Measurements from ENCODE around the gene TBPL1. TPM values are rescaled to one million over a fixed set of nuclear protein-coding genes. Genes with fewer than 3 reads are reported as not detected.

Gene TBPL1
- total RNA-seq, result 1 to 10 TPM in 3 of 4 donors, not detected in 1; 4.8 to 10.0 (median 4.9) TPM

DNA sequence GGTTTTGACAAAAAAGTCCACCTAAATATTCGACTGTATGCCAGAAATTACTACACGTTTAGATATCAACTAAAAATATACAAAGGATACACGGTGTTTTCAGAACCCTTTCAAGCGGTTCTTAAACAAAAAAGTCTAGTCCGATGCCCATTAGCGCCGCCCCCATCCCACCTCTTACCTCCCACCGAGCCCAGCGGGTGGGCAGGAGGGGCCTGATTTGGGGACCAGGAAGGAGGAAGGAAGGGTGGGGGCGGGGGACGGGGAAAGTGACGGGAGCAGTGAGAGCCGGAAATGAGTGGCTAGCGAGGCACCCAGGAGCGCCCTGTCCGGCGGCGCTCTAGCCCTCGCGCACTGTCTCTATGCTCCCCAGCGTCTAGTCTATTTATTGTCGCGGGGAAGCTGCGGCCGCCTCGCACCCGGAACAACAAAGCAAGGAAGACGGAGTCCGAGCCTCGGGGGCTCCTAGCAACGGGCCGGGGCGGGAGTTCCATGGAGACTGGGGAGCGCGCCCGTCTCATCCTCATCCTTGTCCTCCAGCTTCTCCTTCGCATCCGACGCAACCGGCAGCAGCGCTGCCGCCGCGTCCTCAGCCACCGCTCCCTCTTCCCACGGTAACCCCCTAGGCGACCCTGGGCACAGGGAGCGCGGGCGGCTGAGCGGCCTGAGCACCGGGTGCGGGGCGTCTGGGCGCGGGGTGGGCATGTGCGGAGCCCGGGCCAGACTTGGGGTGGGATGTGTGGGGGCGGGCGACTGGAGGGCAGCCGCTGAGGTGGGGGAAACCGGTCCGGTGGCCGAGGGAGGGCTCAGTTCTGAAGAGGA, at the start of gene TBPL1:
Gene TBPL1 (plus strand): TSS at position 410 of the 819 bp plus-strand sequence. CDS start 26,902 bp downstream, outside the sequence.
- H3K36me3 ChIP-seq, result no peaks in the 10 kb centered on the region
- peaks cover 12 to 28% (median 17%) of the 10 kb centered on the region in 4 donors for H3K4me1 ChIP-seq
- WGBS, 2 donors (ENCODE audit: low coverage in 1 of 2), result 0 to 4% methylated on average over 4 to 63 of the region's 64 CpGs
- peak; percentile 95 for DNase-seq
- no peaks in the 10 kb centered on the region for H3K27me3 ChIP-seq
- H3K9me3 ChIP-seq, result no peaks in the 10 kb centered on the region
- peak within 1 kb of the TSS; percentile 92 to 95 (median 94) for H3K27ac ChIP-seq
- in situ Hi-C loops (cut with MboI; ENCODE audit: low pct_ligation_motif_present in 1 of 4, low pct_unique_long_range_greater_than_20kb in 1 of 4, low sequenced_read_pairs in 3 of 4) (no loop called here), intact Hi-C loops (cut with DNase I; ENCODE audit: low total_unique reads) (loop anchor here (10.0 kb wide), 1 partner anchor 1148 kb away; no protein-coding TSS in a partner anchor)
- peak within 1 kb of the TSS; percentile 67 to 99 (median 90) for H3K4me3 ChIP-seq
- TF ChIP-seq POLR2AphosphoS5 (IDR thresholded peaks at IDR 0.05) (peak; percentile 75 to 91 (median 90)), POLR2A (IDR thresholded peaks at IDR 0.05) (peak; percentile 76), EP300 (IDR thresholded peaks at IDR 0.05; ENCODE audit: low read depth) (no peak)
- TF ChIP-seq, protein P1, sequence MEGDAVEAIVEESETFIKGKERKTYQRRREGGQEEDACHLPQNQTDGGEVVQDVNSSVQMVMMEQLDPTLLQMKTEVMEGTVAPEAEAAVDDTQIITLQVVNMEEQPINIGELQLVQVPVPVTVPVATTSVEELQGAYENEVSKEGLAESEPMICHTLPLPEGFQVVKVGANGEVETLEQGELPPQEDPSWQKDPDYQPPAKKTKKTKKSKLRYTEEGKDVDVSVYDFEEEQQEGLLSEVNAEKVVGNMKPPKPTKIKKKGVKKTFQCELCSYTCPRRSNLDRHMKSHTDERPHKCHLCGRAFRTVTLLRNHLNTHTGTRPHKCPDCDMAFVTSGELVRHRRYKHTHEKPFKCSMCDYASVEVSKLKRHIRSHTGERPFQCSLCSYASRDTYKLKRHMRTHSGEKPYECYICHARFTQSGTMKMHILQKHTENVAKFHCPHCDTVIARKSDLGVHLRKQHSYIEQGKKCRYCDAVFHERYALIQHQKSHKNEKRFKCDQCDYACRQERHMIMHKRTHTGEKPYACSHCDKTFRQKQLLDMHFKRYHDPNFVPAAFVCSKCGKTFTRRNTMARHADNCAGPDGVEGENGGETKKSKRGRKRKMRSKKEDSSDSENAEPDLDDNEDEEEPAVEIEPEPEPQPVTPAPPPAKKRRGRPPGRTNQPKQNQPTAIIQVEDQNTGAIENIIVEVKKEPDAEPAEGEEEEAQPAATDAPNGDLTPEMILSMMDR (IDR thresholded peaks at IDR 0.05), result no peak

DNA sequence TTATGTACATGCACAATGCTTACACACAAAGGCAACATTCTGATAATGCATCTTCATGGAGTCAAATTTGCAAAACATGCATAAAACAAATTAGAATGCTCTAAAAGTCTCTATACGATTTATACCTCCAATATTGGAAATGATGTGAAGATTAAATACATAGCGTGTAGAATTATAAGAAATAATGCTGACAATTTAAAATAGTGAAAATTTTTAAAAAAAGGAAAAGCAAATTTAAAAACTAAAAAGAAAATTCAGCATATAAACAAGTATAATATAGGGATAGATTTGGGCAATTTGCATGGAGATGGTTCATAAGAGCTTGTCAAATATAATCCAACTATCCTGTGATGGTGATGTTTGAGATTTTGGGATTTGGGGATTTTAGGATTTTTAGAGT, 49.2 kb upstream of the TBPL1 start:
- Histone ChIP-seq H3K27me3 (peaks cover 30% of the 10 kb centered on the region), H3K36me3 (no peaks in the 10 kb centered on the region), H3K4me3 (no peak overlapping the region), H3K4me1 (no peaks in the 10 kb centered on the region), H3K9me3 (no peaks in the 10 kb centered on the region), H3K27ac (no peak overlapping the region)
- TF ChIP-seq POLR2A (IDR thresholded peaks at IDR 0.05) (no peak), EP300 (IDR thresholded peaks at IDR 0.05; ENCODE audit: low read depth) (no peak), POLR2AphosphoS5 (IDR thresholded peaks at IDR 0.05) (no peak)
- TF ChIP-seq, protein P1 (IDR thresholded peaks at IDR 0.05), result no peak
- in situ Hi-C loops (cut with MboI; ENCODE audit: low pct_ligation_motif_present in 1 of 4, low pct_unique_long_range_greater_than_20kb in 1 of 4, low sequenced_read_pairs in 3 of 4) (loop anchor here in 2 of 4 donors (25.0 kb wide), 2 partner anchors 342 to 717 kb away; no protein-coding TSS in a partner anchor), intact Hi-C loops (cut with DNase I; ENCODE audit: low total_unique reads) (no loop called here)
- whole genome bisulfite sequencing, 2 donors (ENCODE audit: low coverage in 1 of 2), result 89 to 93% methylated on average over 2 of the region's 2 CpGs
- no peak for DNase-seq

DNA sequence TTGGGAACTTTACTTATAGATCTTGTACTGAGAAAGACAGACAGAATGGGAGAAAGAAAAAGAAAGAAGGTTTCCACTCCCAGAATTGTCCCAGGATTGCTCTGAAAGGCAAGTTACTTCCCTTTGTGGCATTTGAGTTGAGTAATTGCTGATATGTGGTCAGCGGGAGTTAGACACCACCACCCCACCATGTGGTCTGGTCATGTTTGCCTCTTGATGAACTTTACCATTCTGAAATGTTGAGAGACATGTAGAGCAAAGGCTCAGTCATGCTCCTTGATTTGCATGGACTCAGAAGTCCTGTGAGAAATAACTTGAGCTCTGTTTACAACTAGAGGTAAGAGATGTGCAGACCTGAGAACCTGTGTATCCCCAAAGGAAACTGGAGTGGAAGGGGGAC, 47.0 kb upstream of the TBPL1 start:
- Histone ChIP-seq H3K4me1 (no peaks in the 10 kb centered on the region), H3K27ac (no peak overlapping the region), H3K4me3 (no peak overlapping the region), H3K9me3 (no peaks in the 10 kb centered on the region), H3K36me3 (no peaks in the 10 kb centered on the region), H3K27me3 (peaks cover 38% of the 10 kb centered on the region)
- WGBS, 2 donors (ENCODE audit: low coverage in 1 of 2), result 20 to 68% methylated on average over 1 of the region's 1 CpG
- TF ChIP-seq POLR2AphosphoS5 (IDR thresholded peaks at IDR 0.05), result no peak
- DNase-seq, result no peak
- intact Hi-C loops (cut with DNase I; ENCODE audit: low total_unique reads), result no loop called here
- in situ Hi-C loops (cut with MboI; ENCODE audit: low pct_ligation_motif_present in 1 of 4, low pct_unique_long_range_greater_than_20kb in 1 of 4, low sequenced_read_pairs in 3 of 4), result loop anchor here in 2 of 4 donors (25.0 kb wide), 2 partner anchors 344 to 719 kb away; no protein-coding TSS in a partner anchor

DNA sequence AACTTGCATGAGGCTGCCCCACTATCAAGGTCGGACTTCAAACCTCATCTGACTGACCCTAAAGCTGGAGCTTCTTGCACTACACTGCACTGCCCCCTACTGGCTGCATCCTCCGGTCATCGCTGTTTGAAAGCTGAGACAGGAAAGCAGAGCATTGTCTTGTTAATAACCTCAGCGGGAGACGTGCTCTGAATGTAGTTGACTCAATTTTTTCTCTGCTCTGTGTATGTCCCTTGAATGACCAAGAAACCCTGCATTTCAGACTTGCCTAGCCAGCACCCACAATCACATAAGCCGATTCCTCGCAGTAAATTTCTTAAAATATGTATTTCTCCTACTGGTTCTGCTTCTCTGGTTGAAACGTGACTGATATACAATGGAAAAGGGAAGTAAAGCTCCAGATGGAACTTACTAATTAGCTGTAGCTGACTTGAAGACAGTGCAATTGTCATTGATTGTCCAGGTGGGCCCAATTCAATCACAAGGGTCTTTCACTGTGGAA, 36.3 kb upstream of the TBPL1 start:
- Histone ChIP-seq H3K27me3 (peaks cover 15% of the 10 kb centered on the region), H3K4me3 (no peak overlapping the region), H3K27ac (peak overlapping the region in 1 of 4 donors; percentile 35), H3K4me1 (peaks cover 0 to 4% (median 0%) of the 10 kb centered on the region in 4 donors), H3K36me3 (no peaks in the 10 kb centered on the region), H3K9me3 (no peaks in the 10 kb centered on the region)
- intact Hi-C loops (cut with DNase I; ENCODE audit: low total_unique reads) (loop anchor here (2.0 kb wide), 1 partner anchor 348 kb away; no protein-coding TSS in a partner anchor), in situ Hi-C loops (cut with MboI; ENCODE audit: low pct_ligation_motif_present in 1 of 4, low pct_unique_long_range_greater_than_20kb in 1 of 4, low sequenced_read_pairs in 3 of 4) (loop anchor here (5.0 to 25.0 kb wide), 4 partner anchors 339 to 729 kb away; no protein-coding TSS in a partner anchor)
- WGBS, 2 donors (ENCODE audit: low coverage in 1 of 2), result 12 to 15% methylated on average over 8 of the region's 8 CpGs
- TF ChIP-seq POLR2A (IDR thresholded peaks at IDR 0.05) (no peak), POLR2AphosphoS5 (IDR thresholded peaks at IDR 0.05) (no peak)
- TF ChIP-seq, protein P1 (IDR thresholded peaks at IDR 0.05), result peak; percentile 78 to 85 (median 83)
- peak; percentile 90 for DNase-seq

Data from transverse colon (tissue), 4 donors.